MM.1S (cell line): Measurements from ENCODE around the gene KIFAP3.

ENCODE experiments used
- DNase-seq: peaks from one replicate; pipeline ENCODE4 v3.0.0-alpha.2; 2015
- H2AFZ ChIP-seq: fragments of 300-600 bp; sonication (generic); 2 replicates; pipeline ENCODE4 v1.6.0; 2016; ENCODE audit warnings: antibody characterized with exemption, low read length
- H3F3A ChIP-seq: fragments of 300-600 bp; sonication (generic); 2 replicates; pipeline ENCODE4 v1.6.1; 2016; ENCODE audit warnings: mild to moderate bottlenecking, antibody characterized with exemption, low read length, moderate library complexity, mixed read lengths; ENCODE audit not compliant: insufficient read depth
- H3K27ac ChIP-seq: fragments of 300-600 bp; sonication (generic); 2 replicates; pipeline ENCODE4 v1.5.1; 2016; ENCODE audit warnings: mild to moderate bottlenecking, low read length
- H3K27me3 ChIP-seq: fragments of 300-600 bp; sonication (generic); replicated peaks from 2 replicates; pipeline ENCODE4 v1.6.0; 2016; ENCODE audit warnings: low read length; ENCODE audit not compliant: insufficient read depth
- H3K36me3 ChIP-seq: fragments of 300-600 bp; sonication (generic); replicated peaks from 2 replicates; pipeline ENCODE4 v1.6.1; 2016; ENCODE audit warnings: mild to moderate bottlenecking, low read length, mixed read lengths; ENCODE audit not compliant: insufficient read depth
- H3K4me1 ChIP-seq: fragments of 300-600 bp; sonication (generic); 2 replicates; pipeline ENCODE4 v1.6.1; 2016; ENCODE audit warnings: low read length, mixed read lengths
- H3K4me2 ChIP-seq: fragments of 300-600 bp; sonication (generic); 2 replicates; pipeline ENCODE4 v1.6.0; 2016; ENCODE audit warnings: low read depth, low read length
- H3K4me3 ChIP-seq: fragments of 300-600 bp; sonication (generic); 2 replicates; pipeline ENCODE4 v1.5.1; 2016; ENCODE audit warnings: low read length, mixed read lengths
- H3K79me2 ChIP-seq: fragments of 300-600 bp; sonication (generic); 2 replicates; pipeline ENCODE4 v1.6.1; 2016; ENCODE audit warnings: mixed run types, low read length, mixed read lengths
- H3K9ac ChIP-seq: fragments of 300-600 bp; sonication (generic); 2 replicates; pipeline ENCODE4 v1.6.1; 2016; ENCODE audit warnings: low read length, mixed read lengths
- H3K9me2 ChIP-seq: fragments of 300-600 bp; sonication (generic); replicated peaks from 2 replicates; pipeline ENCODE4 v1.6.1; 2016; ENCODE audit warnings: mild to moderate bottlenecking, low read length, mixed read lengths; ENCODE audit not compliant: insufficient read depth
- H3K9me3 ChIP-seq: fragments of 300-600 bp; sonication (generic); replicated peaks from 2 replicates; pipeline ENCODE4 v1.6.1; 2016; ENCODE audit warnings: mild to moderate bottlenecking, low read length, mixed read lengths; ENCODE audit not compliant: insufficient read depth
- H4K20me1 ChIP-seq: fragments of 300-600 bp; sonication (generic); 2 replicates; pipeline ENCODE4 v1.6.1; 2016; ENCODE audit warnings: mild to moderate bottlenecking, low read length, moderate library complexity, mixed read lengths; ENCODE audit not compliant: insufficient read depth
- CTCF ChIP-seq: fragments of 300-600 bp; sonication (generic); IDR thresholded peaks from 2 replicates; pipeline ENCODE4 v1.5.1; 2016; ENCODE audit warnings: antibody characterized with exemption, low read length, mixed read lengths
- EZH2 ChIP-seq: fragments of 300-600 bp; sonication (generic); optimal IDR thresholded peaks from 2 replicates; pipeline ENCODE3; 2017; ENCODE audit warnings: low read depth, mild to moderate bottlenecking, antibody characterized with exemption, low read length, mixed read lengths
- EZH2phosphoT487 ChIP-seq: fragments of 300-600 bp; sonication (generic); IDR thresholded peaks from 2 replicates; pipeline ENCODE4 v1.6.1; 2018; ENCODE audit warnings: antibody characterized with exemption, low read length

KIFAP3 gene

GRCh38 chr1:169915150-169915549 lies 159.3 kb downstream of the KIFAP3 start:
- no peak overlapping the region for H3K4me3 ChIP-seq
- H3F3A ChIP-seq = peaks cover 24% of the 10 kb centered on the region
- peak overlapping the region; percentile 54; the same call in 1 of the 2 replicates for H3K27ac ChIP-seq
- peaks cover 46% of the 10 kb centered on the region for H3K4me1 ChIP-seq
- H3K4me2 ChIP-seq = peak overlapping the region; percentile 44
- H3K9me2 ChIP-seq = no peaks in the 10 kb centered on the region
- no peaks in the 10 kb centered on the region for H3K27me3 ChIP-seq
- no peak for DNase-seq
- no peaks in the 10 kb centered on the region for H3K79me2 ChIP-seq
- no peaks in the 10 kb centered on the region for H3K36me3 ChIP-seq
- TF ChIP-seq CTCF (no peak), EZH2 (no peak), EZH2phosphoT487 (no peak)
- H2AFZ ChIP-seq = peak overlapping the region; percentile 4; the same call in 1 of the 2 replicates
- no peaks in the 10 kb centered on the region for H3K9me3 ChIP-seq
- no peaks in the 10 kb centered on the region for H4K20me1 ChIP-seq
- H3K9ac ChIP-seq = no peak overlapping the region; the same call in 1 of the 2 replicates

- Histone ChIP-seq H3F3A (peaks cover 28% of the 10 kb centered on the region), H3K36me3 (no peaks in the 10 kb centered on the region), H3K4me1 (peaks cover 51% of the 10 kb centered on the region), H3K27ac (no peak overlapping the region; the same call in 1 of the 2 replicates), H3K79me2 (no peaks in the 10 kb centered on the region), H3K4me3 (no peak overlapping the region), H2AFZ (no peak overlapping the region), H3K9me2 (no peaks in the 10 kb centered on the region), H3K9ac (no peak overlapping the region), H3K4me2 (peak overlapping the region; percentile 44), H4K20me1 (no peaks in the 10 kb centered on the region), H3K9me3 (no peaks in the 10 kb centered on the region), H3K27me3 (no peaks in the 10 kb centered on the region)
- TF ChIP-seq EZH2 = no peak
- no peak for TF ChIP-seq CTCF
- no peak for DNase-seq
Observed at GRCh38 chr1:169914531-169914930, 160.0 kb downstream of the KIFAP3 start.

DNA sequence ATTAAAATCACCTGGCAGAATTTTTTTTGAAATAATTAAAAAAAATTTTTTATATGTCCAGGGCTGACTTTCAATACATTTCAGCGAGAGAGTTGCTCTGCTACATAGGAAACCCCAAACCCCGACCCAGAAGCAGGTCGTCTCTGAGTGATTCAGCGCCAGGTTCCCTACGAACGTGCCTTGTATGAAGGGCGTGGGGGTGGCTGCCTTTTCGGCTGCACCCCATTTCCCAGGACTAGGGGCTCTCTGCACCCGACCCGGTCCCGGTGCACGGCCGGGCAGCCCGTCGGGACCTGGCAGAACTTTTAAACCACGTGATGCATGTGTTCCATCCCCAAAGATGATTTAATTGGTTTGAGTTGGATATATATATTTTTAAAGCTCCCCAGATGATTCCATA lies 165.0 kb downstream of the KIFAP3 start:
- Histone ChIP-seq H3K4me3 (no peak overlapping the region), H2AFZ (peak overlapping the region; percentile 31; the same call in 1 of the 2 replicates), H3K9me3 (no peaks in the 10 kb centered on the region), H3K4me1 (peaks cover 58% of the 10 kb centered on the region), H3K9me2 (no peaks in the 10 kb centered on the region), H3K36me3 (no peaks in the 10 kb centered on the region), H3K4me2 (peak overlapping the region; percentile 64), H3F3A (peaks cover 25% of the 10 kb centered on the region), H3K27ac (peak overlapping the region; percentile 90), H4K20me1 (no peaks in the 10 kb centered on the region), H3K9ac (0 out of 2 replicates have a peak overlapping the region, but pooled peaks have one; percentile 34), H3K27me3 (no peaks in the 10 kb centered on the region), H3K79me2 (no peaks in the 10 kb centered on the region)
- no peak for TF ChIP-seq CTCF
- no peak for TF ChIP-seq EZH2phosphoT487
- TF ChIP-seq EZH2 = no peak
- DNase-seq = no peak
